ENCODE data around the gene POTEF.
"Not testable (repeated sequence)": the region's sequence is repeated elsewhere in the genome, so short reads cannot be mapped to it uniquely, and the experiment has no call there.

POTEF gene

DNA sequence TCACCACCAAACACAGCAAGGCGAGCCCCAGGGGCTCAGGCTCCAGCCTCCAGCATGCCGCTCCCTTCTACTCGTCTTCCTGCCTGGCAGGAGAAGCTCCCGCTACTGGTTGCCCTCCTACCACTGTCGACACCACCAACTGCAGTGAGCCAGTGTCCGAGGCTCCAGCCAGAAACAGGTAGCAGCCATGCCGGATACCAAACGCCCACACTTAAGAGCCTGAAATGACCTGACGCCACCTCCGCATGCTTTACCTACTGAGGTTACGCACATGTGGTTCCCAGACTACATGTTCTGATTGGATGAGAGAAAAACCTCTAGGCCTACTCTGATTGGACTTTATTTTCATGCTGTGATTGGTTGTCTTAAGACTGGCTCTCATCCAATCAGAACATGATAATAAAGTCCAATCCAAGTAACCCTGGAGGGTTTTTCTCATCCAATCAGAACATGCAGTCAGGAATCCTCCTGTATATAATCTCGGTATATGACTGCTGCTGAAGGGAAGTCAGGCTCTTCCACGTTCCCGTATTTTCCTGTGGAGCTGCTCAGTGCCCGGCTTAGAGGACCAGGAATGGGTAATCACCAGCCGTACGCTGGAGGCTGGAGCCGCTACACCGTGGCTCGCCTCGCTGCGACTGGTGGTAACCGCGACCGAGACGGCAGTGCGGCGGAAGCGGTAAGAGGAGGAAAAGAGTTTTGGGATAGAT, at the start of gene POTEF:
POTEF (minus strand) TSS at position 103 of the 710 bp plus-strand sequence. CDS start 8,707 bp downstream, outside the sequence.
- not testable (repeated sequence) for H3K4me3 Mint-ChIP-seq, H3K27ac Mint-ChIP-seq

DNA sequence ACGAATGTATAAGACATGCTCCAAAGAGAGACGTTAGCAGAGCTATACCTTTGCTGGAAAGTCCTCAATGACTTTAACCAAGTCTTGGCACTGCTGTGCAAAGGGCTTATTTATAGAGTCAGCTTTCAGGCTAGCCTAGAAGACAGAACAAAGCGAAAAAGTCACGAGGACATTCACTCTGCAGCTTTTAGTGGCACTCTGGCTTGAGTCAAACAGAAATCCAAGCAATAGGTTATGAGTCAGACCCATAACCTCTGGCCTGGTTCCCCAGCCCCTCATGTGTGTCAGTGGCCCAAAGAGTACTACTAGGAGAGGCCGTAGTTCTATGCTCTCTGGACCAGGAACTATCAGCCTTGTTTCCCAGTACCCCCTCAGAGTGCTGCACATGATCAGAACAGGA, 45.8 kb upstream of the POTEF start:
- not testable (repeated sequence) for H3K27ac Mint-ChIP-seq; H3K9me3 Mint-ChIP-seq; H3K27me3 Mint-ChIP-seq (ENCODE audit: low read depth); H3K4me3 Mint-ChIP-seq
- peaks cover 16% of the 10 kb centered on the region for H3K36me3 Mint-ChIP-seq (ENCODE audit: low read depth)
- H3K4me1 Mint-ChIP-seq (ENCODE audit: low read depth) = peaks cover 10% of the 10 kb centered on the region

More for the DNA sequence above, at the start of gene POTEF:
- not testable (repeated sequence) for H3K4me1 Mint-ChIP-seq (ENCODE audit: low read depth); H3K36me3 Mint-ChIP-seq (ENCODE audit: low read depth); H3K9me3 Mint-ChIP-seq; H3K27me3 Mint-ChIP-seq (ENCODE audit: low read depth)

DNA sequence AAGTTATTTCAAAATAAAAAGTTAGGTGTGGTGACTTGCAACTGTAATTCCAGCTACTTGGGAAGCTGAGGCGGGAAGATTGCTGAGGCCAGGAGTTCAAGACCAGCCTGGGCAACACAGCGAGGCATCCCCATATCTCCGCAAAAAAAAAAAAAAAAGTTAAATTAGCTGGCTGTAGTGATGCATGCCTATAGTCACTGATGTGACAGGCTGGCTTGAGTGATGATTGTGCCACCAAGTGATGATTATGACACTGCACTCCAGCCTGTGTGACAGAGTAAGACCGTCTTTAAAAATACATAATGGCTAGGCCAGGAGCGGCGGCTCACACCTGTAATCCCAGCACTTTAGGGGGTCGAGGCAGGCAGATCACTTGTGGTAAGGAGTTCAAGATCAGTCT, 40.9 kb upstream of the POTEF start:
- Mint-ChIP-seq H3K36me3 (ENCODE audit: low read depth) (peaks cover 22% of the 10 kb centered on the region), H3K4me3 (no peak overlapping the region), H3K4me1 (ENCODE audit: low read depth) (peaks cover 12% of the 10 kb centered on the region), H3K27me3 (ENCODE audit: low read depth) (no peaks in the 10 kb centered on the region), H3K27ac (no peak overlapping the region), H3K9me3 (no peaks in the 10 kb centered on the region)

DNA sequence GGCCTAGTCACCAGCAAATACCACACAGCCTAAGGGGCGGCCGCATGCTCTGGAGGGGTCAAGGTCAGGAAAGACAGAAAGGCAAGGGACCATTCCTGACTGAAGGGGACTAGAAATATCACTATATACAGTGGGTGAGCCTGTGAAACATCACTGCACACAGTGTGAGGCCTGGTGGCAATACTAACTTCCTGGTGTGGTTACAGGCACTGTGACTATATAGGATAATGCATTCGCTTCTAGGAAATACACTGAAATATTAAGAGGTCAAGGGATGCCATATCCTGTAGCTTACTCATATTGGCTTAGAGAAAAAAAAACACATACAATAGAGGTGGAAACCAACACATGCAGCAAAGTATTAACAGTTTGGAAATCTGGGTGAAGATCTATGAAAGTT, 40.1 kb upstream of the POTEF start:
- not testable (repeated sequence) for H3K9me3 Mint-ChIP-seq; H3K27me3 Mint-ChIP-seq (ENCODE audit: low read depth)
- H3K4me1 Mint-ChIP-seq (ENCODE audit: low read depth) = peaks cover 12% of the 10 kb centered on the region
- peak overlapping the region; percentile 35 for H3K4me3 Mint-ChIP-seq
- H3K36me3 Mint-ChIP-seq (ENCODE audit: low read depth) = peaks cover 29% of the 10 kb centered on the region
- peak overlapping the region; percentile 73 for H3K27ac Mint-ChIP-seq

DNA sequence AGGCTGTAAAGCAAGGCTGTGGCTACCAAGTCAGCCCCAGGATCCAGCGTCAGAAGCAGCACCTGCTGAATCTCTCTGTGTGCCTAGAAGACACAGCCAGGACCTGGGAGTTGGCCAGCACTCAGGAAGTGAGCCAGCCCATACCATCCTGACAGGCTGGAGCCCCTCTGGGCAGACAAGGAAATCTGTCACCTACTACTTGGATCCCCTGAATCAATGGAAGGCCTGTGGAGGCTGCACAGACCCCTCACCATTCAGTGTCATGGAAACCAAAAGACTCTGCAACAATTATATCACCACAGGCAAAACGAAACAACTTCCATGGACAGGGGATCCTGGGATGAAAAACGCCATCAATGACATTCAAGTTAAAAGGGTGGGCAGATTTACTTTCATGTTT, 37.6 kb upstream of the POTEF start:
- H3K9me3 Mint-ChIP-seq; H3K27me3 Mint-ChIP-seq (ENCODE audit: low read depth); H3K4me3 Mint-ChIP-seq; H3K27ac Mint-ChIP-seq: not testable (repeated sequence)
- H3K4me1 Mint-ChIP-seq (ENCODE audit: low read depth) = peaks cover 12% of the 10 kb centered on the region
- peaks cover 26% of the 10 kb centered on the region for H3K36me3 Mint-ChIP-seq (ENCODE audit: low read depth)

DNA sequence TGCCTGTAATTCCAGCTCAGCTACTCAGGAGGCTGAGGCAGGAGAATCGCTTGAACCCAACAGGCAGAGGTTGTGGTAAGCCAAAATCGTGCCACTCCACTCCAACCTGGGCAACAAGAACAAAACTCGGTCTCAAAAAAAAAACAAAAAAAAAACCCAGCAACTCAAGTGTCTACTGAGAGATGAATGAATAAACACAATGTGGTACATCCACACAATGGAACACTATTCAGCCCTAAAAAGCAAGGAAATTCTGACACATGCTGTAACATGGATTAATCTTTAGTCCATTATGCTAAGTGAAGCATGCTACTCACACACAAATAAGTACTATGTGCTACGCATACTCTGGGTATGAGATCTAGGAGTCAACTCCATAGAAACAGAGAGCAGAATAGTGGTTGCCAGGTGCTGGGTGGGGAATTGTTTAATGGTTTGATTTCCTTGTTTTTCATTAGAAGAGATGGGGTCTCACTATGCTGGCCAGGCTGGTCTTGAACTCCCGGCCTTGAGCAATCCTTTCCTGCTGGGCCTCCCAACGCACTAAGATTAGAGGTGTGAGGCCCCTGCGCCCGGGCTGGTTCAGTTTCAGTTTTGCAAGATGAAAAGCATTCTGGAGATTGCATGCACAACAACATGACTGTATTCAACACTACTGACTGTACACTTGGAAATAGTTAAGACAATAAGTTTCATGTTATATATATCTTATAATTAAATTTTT, 36.4 kb upstream of the POTEF start:
- Mint-ChIP-seq H3K9me3 (no peaks in the 10 kb centered on the region), H3K4me3 (no peak overlapping the region), H3K27me3 (ENCODE audit: low read depth) (no peaks in the 10 kb centered on the region), H3K27ac (no peak overlapping the region), H3K4me1 (ENCODE audit: low read depth) (peaks cover 12% of the 10 kb centered on the region), H3K36me3 (ENCODE audit: low read depth) (peaks cover 28% of the 10 kb centered on the region)

DNA sequence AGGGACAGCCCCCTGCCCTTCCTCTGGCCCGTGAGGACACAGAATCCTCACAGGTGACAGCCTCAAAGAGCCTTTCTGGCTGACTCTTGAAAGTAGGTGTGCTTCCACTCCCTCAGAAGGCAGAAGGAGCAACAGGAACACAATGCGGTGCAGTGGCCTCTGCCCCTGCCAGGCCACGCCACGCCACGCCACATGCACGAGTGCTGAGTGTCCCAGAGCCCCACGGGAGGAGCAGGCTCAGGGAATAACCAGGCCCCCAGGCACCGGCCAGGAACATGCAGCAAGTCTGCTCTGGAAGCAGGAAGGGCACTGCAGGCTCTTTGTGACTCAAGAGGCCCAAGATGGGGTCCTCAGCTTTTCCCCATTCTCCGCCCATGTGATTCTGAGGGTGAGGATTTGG, 33.9 kb upstream of the POTEF start:
- Mint-ChIP-seq H3K9me3 (no peaks in the 10 kb centered on the region), H3K27ac (no peak overlapping the region), H3K27me3 (ENCODE audit: low read depth) (no peaks in the 10 kb centered on the region), H3K4me1 (ENCODE audit: low read depth) (peaks cover 13% of the 10 kb centered on the region), H3K36me3 (ENCODE audit: low read depth) (peaks cover 28% of the 10 kb centered on the region), H3K4me3 (no peak overlapping the region)

DNA sequence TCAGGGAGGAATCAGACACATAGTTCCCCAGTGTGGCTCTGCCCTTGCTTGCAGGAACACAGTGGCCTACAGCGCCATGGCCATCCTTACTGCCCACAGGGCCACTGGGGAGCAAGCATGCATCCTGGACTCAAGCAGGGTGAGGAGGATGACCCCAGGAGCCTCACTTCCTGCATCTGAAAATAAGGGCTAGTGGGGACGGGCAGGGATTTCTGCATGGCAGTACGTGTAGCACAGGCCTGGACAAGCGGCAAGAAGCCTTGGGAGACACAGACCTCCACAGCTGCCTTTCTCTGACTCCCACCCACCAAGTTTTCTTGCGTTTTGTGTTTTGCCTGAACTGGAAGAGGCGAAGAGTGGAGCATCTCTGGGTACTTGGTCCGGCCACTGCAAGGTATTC, 33.5 kb upstream of the POTEF start:
- H3K27ac Mint-ChIP-seq; H3K27me3 Mint-ChIP-seq (ENCODE audit: low read depth): not testable (repeated sequence)
- H3K36me3 Mint-ChIP-seq (ENCODE audit: low read depth) = peaks cover 23% of the 10 kb centered on the region

DNA sequence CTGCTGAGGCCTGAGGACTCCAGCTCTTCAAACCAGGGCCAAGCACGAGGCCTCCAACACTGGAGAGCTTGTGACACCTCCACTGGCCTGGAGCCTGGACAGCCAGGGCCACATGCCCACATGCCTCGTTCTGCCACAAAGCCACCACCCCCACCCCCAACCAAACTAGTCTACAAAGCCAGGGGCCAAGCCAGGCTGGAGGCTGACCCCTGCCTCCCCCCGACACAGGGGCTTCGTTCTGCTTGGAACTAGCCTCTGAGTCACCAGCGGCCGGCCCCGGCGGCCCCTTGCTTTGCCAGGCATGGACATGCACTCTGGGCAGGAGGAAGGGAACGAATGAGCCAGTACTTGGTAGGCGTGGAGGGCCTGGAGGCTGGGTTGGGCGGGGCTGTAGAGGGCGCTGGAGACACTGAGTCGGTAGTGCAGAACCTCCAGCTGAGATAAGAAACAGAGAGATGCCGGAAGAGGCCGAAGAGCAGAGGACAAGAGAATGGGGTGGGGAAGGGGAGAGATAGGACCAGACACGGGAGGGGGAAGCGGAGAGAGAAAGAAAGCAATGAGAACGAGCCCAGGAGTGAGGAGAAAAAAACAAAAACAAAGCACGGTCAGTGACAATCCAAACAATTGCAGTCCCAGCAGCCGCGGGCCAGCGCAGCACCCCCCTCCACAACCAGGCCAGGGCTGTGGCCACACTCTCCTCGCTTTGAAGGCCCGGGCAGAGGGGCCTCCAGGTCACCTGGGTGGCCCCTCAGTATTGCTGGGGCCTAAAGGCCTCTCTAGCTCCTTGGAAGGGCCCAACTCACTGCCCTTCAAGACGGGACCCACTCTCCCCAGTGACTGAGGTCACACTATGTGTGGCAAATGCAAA, 32.0 kb upstream of the POTEF start:
- H3K27ac Mint-ChIP-seq; H3K4me3 Mint-ChIP-seq; H3K4me1 Mint-ChIP-seq (ENCODE audit: low read depth); H3K27me3 Mint-ChIP-seq (ENCODE audit: low read depth); H3K9me3 Mint-ChIP-seq: not testable (repeated sequence)
- peaks cover 16% of the 10 kb centered on the region for H3K36me3 Mint-ChIP-seq (ENCODE audit: low read depth)

More for the DNA sequence above, 33.5 kb upstream of the POTEF start:
- H3K9me3 Mint-ChIP-seq, H3K4me3 Mint-ChIP-seq: not testable (repeated sequence)
- H3K4me1 Mint-ChIP-seq (ENCODE audit: low read depth) = peaks cover 10% of the 10 kb centered on the region

DNA sequence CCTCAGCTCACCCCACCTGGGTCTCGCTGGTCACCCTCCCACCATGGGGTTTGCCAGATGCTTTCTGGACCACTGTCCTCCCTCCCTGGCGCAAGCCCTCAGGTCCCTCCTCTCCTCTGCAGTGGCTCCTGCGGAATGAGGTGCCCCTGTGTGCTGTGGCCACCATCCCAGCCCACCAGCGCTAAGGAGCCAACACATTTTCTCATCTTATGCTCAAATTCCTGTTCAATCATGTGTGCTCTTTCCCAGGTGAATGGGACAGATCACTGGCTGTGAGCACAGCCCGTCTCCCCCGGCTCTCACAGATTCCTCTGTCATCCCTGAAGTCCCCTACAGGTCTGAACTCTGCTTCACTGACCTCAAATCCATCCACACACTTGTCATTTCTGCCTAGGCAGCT, 31.1 kb upstream of the POTEF start:
- H3K27ac Mint-ChIP-seq = peak overlapping the region; percentile 57
- no peaks in the 10 kb centered on the region for H3K27me3 Mint-ChIP-seq (ENCODE audit: low read depth)
- H3K9me3 Mint-ChIP-seq = no peaks in the 10 kb centered on the region
- H3K36me3 Mint-ChIP-seq (ENCODE audit: low read depth) = peaks cover 16% of the 10 kb centered on the region
- H3K4me3 Mint-ChIP-seq = no peak overlapping the region
- peaks cover 7% of the 10 kb centered on the region for H3K4me1 Mint-ChIP-seq (ENCODE audit: low read depth)

DNA sequence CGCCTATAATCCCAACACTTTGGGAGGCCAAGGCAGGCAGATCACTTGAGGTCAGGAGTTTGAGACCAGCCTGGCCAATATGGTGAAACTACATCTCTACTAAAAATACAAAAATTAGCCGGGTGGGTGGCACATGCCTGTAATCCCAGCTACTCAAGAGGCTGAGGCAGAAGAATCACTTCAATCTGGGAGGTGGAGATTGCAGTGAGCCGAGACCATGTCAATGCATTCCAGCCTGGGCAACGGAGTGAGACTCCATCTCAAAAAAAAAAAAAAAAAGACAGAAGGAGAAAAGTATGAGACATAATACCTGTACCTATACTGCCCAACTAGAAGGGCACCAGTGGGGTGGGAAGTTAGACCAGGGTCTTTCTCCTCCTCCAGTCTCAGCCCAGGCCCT, 30.4 kb upstream of the POTEF start:
- H3K27me3 Mint-ChIP-seq (ENCODE audit: low read depth); H3K4me1 Mint-ChIP-seq (ENCODE audit: low read depth); H3K4me3 Mint-ChIP-seq; H3K9me3 Mint-ChIP-seq; H3K27ac Mint-ChIP-seq: not testable (repeated sequence)
- H3K36me3 Mint-ChIP-seq (ENCODE audit: low read depth) = peaks cover 11% of the 10 kb centered on the region

DNA sequence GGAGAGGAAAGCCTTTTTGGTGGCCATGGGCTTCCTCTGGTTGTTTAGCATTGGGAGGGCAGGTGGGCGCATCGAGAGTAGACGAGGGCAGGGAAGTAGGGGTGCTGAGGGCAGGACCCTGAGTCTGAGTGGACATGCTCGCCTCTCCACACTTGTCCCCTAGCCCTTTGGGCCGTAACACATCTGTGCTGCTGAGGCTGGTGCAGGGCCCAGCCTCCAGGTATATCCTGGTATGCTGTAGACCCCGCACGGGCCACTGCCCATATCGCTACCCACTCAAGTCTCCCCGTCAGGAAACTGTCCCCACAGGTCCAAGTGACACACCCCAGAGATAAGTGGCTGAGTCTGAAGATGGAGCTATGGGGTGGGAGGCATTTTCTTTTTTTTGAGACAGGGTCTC, 29.6 kb upstream of the POTEF start:
- H3K4me1 Mint-ChIP-seq (ENCODE audit: low read depth) = peaks cover 7% of the 10 kb centered on the region
- H3K9me3 Mint-ChIP-seq = no peaks in the 10 kb centered on the region
- no peaks in the 10 kb centered on the region for H3K27me3 Mint-ChIP-seq (ENCODE audit: low read depth)
- peak overlapping the region; percentile 76 for H3K27ac Mint-ChIP-seq
- H3K36me3 Mint-ChIP-seq (ENCODE audit: low read depth) = peaks cover 9% of the 10 kb centered on the region
- H3K4me3 Mint-ChIP-seq = no peak overlapping the region

DNA sequence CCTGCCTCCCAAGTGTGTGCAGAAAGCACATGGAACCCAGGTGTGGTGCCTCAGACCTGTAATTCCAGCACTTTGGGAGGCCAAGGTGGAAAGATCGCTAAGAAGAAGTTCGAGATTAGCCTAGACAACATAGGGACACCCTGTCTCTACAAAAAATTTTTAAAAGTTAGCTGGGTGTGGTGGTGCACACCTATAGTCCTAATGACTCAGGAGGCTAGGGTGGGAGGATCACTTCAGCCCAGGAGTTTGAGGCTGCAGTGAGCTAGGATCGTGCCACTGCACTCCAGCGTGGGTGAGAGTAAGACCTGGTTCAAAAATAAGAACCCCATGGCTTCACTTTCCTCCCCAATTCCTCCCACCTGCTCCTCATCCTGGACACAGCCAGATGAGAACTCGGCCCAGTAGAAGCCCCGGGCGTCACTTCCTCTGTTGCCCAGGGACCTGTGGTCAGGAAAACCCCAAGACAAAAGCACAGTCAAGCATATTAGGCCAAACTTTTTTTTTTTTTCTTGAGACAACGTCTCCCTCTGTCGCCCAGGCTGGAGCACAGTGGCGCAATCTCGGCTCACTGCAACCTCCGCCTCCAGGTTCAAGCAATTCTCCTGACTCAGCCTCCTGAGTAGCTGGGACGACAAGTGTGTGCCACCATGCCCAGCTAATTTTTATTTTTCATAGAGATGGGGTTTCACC, 28.9 kb upstream of the POTEF start:
- H3K4me3 Mint-ChIP-seq; H3K36me3 Mint-ChIP-seq (ENCODE audit: low read depth); H3K27me3 Mint-ChIP-seq (ENCODE audit: low read depth); H3K9me3 Mint-ChIP-seq; H3K4me1 Mint-ChIP-seq (ENCODE audit: low read depth): not testable (repeated sequence)
- peak overlapping the region; percentile 76 for H3K27ac Mint-ChIP-seq

DNA sequence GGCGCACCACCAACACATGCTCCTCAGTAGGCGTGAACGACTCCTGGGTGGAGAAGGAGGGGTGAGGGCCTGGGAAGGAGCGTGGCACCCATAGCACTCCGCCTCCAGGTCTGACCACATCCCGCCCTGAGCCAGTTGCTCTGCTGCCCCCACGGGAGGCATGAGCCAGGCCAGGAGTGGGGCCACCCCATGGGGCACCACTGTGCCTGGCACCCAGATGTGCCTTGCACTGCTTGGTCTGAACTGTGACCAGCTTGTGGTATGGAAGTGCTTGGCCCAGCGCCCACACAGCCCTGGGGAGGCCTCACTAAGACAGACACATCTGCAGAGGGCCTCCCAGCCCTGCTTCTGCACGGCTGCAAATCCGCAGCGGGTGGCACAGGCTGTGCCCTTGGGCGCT, 28.3 kb upstream of the POTEF start:
- H3K27ac Mint-ChIP-seq = not testable (repeated sequence)

More for the DNA sequence above, 28.3 kb upstream of the POTEF start:
- H3K4me1 Mint-ChIP-seq (ENCODE audit: low read depth); H3K9me3 Mint-ChIP-seq; H3K4me3 Mint-ChIP-seq; H3K27me3 Mint-ChIP-seq (ENCODE audit: low read depth): not testable (repeated sequence)
- H3K36me3 Mint-ChIP-seq (ENCODE audit: low read depth) = peaks cover 11% of the 10 kb centered on the region
